ENCODE measurements around the gene AKR7A2. TPM values are rescaled to one million over a fixed set of nuclear protein-coding genes. Genes with fewer than 3 reads are reported as not detected.

The AKR7A2 gene
- total RNA-seq, 4 donors from 2014 or later = 51.6 to 73.6 (median 59.0) TPM

DNA sequence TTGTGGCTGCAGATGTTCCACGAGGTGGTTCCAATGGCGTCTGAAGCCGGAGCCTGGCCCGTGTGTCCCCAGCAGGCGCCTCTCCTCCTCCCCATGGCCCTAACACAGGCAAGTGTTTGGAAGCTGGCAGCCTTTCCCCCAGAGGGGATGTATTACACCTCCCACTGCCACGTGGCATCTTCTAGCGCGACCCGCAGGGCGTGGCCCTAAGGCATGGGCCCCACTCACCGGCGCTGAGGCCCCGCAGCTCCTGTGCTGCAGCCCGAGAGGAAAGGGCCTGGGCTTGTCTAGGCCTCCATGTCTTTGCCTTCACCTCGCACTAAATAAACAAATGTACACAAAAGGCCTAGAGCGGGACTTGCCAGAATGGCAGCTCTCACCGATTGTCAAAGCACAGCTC lies 38.1 kb upstream of the AKR7A2 start:
- ATAC-seq (ENCODE audit: low FRiP score) (no peak), DNase-seq (ENCODE audit: low spot score) (no peak)
- TF ChIP-seq, protein P1, sequence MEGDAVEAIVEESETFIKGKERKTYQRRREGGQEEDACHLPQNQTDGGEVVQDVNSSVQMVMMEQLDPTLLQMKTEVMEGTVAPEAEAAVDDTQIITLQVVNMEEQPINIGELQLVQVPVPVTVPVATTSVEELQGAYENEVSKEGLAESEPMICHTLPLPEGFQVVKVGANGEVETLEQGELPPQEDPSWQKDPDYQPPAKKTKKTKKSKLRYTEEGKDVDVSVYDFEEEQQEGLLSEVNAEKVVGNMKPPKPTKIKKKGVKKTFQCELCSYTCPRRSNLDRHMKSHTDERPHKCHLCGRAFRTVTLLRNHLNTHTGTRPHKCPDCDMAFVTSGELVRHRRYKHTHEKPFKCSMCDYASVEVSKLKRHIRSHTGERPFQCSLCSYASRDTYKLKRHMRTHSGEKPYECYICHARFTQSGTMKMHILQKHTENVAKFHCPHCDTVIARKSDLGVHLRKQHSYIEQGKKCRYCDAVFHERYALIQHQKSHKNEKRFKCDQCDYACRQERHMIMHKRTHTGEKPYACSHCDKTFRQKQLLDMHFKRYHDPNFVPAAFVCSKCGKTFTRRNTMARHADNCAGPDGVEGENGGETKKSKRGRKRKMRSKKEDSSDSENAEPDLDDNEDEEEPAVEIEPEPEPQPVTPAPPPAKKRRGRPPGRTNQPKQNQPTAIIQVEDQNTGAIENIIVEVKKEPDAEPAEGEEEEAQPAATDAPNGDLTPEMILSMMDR (IDR thresholded peaks at IDR 0.05) = no peak

DNA sequence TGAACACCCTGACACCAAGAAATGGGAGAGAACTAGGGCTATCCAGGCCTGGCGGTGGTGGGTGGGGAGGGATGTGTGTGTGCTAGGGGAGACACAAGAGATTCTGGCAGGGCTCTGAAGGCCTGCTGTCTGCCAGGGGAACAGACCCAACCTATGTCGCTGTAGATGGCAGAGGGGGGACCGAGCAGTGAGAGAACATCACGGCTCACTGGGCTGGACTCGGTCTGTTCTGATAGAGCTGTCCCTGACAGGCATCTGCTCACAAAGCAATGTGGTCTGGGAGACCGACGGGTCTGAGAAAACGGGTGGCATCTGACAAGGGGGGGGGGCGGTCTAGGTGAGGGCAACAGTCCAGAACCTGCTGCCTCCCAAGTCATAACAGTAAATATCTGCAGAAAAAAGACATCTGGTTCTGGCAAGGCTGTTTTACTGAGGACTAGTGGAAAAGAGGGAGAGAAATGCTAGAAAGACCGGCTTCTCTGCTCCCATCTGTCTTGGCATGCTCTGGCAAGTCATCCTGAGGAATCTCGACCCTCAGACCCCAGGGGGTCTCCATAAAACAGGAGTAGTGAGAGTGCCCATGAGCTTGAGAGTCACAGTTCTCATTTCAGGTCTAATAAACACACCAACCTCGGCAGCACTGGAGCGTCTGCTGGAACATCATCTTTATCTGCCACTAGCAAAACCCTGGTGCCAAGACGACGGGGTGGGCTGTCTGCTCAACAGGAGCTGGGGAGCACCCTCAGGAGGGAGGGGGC lies 36.7 kb upstream of the AKR7A2 start:
- no peak for ATAC-seq (ENCODE audit: low FRiP score)
- TF ChIP-seq, protein P1 (IDR thresholded peaks at IDR 0.05) = no peak
- no peak for DNase-seq (ENCODE audit: low spot score)

DNA sequence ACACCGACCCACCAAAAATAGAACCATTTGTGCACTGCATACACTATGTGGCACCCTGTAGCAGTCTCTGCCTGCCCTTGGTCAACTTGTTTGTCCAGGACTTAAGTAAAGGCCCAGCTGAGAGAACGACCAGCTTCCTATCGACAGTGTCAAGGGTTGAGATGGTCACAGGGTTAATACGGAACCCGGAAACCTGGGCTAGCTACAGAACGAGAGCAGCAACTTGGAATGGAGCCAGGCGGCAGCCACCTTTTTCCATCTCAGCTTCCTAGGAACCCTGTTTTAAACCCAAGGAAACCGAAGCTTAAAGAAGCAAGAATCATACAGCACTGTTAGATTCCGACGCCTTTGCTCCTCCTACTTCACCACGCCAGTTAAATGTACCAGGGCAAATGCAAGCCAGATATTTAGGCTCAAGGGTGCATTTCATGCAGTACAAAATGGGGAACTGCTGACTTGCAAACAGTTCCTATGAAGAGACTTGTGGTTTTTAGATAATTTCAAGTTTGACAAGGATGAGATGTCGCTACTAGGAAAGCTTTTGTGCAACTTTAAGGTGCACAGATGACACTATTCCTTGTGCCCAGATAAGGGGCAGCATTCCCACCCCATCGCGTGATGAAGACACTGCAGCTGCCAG lies 35.7 kb upstream of the AKR7A2 start:
- TF ChIP-seq, protein P1 (IDR thresholded peaks at IDR 0.05) = no peak
- no peak for ATAC-seq (ENCODE audit: low FRiP score)

DNA sequence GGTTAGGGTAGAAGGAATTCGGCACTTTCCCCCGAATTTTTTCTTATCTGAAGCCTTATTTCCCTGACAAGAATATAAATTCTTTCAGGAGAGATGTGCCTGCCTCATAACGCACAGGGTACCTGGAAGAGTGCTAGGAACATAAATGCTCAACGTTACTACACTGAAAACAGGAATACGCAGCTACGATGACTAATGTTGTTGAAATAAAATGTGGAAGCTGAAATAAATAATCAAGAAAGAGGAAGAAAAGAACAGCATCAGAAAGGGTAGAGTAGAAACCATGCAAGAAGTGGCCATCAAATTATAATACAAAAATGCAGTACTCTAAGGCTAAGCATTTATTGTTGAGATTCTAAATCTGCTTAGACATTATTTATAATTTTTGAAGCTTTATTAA lies 34.1 kb upstream of the AKR7A2 start:
- ATAC-seq (ENCODE audit: low FRiP score) = no peak
- DNase-seq (ENCODE audit: low spot score) = no peak
- TF ChIP-seq, protein P1 (IDR thresholded peaks at IDR 0.05) = no peak

More for the DNA sequence above, 35.7 kb upstream of the AKR7A2 start:
- DNase-seq (ENCODE audit: low spot score) = no peak

DNA sequence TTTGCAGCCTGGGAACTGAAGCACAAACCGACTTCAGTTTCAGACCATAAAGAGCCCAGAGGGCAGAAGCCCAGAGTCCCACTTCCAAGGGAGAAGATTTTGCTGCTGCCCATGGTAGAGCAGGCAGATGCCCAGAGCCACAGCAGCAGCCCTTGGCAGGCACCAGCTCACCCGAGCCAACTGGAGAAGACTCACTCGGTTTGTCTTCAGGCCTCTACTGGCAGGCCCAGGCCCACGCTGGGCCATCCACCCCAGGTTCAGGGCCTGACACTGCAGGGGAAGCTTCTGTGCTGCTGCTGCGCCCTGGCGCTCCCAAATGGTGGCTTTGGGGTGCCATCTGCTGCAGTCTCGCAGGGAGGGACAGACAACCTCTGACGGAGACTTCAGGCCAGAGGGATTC lies 33.4 kb upstream of the AKR7A2 start:
- DNase-seq (ENCODE audit: low spot score) (no peak), ATAC-seq (ENCODE audit: low FRiP score) (no peak)
- TF ChIP-seq, protein P1 (IDR thresholded peaks at IDR 0.05) = no peak

DNA sequence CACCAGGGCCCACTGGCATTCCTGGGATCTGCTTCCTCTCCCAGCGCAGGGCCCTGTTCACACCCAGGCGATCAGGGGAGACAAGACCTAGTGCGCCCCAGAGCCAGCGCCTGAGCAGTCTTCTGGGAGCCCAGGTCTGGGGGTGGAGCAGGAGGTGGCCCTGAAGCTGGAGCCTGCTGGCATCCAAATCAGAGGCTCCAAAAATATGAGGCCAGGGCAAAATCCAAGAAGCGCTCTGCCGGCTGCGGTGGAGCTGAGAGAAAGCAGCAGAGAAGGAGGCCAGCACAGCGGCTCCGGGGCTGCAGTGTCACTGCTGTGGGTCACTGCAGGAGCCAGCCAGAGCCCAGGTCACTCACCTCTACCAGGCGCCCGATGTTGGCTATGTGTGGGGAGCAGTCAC lies 32.9 kb upstream of the AKR7A2 start:
- ATAC-seq (ENCODE audit: low FRiP score) (no peak), DNase-seq (ENCODE audit: low spot score) (no peak)
- TF ChIP-seq, protein P1 (IDR thresholded peaks at IDR 0.05) = no peak

DNA sequence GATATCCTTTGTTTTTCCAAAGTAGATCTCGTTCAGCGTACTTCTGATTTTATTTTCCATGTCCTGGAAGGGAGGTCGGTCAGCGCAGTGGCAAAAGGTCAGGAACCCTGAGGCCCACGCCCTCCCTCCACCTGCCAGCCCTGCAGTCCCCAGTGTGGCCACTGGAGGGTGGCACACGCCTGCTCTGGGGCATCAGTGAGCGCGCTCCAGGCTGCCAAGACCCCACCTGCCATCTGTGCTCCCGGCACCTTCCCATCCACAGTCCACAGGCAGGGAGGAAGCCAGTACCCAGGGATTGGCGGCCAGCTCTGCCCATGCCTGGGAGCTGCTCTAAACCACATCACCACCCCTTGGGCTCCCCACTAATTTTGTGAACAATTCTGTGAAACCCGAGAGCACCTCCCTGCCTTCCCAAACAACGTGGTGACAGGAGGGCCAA lies 32.4 kb upstream of the AKR7A2 start:
- peak; percentile 24 for ATAC-seq (ENCODE audit: low FRiP score)

More for the DNA sequence above, 32.4 kb upstream of the AKR7A2 start:
- TF ChIP-seq, protein P1 (IDR thresholded peaks at IDR 0.05) = peak in 1 of 3 donors; percentile 18
- DNase-seq (ENCODE audit: low spot score) = no peak

Measured in omental fat pad (tissue), 4 donors.